Activated gamma-delta T cell (primary cell): ENCODE data around the gene SLC6A7.

Experiments
- DNase-seq: peaks from one replicate; lab custom pipeline; 2025; lab: John Stamatoyannopoulos, UW

SLC6A7 gene

DNA sequence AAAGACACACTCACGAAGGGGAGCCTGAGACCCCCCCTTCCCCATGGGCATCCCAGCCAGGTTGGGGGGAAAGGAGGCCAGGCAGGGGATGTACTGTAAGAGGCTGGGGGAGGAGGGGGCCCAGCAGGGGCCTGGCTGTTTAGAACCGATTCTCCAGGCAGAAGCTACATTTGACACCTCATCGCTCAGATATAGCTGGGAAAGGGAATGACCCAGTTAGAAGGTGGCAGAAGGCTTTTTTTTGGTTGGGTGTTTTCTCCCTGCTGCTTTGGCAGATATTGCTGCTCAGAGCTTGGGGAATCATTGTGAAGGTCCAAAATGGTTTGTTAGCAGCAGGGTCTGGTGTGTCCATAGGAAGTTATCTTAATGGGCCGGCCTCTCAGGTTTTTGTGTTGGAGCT is 17.3 kb upstream of the SLC6A7 start:
- no peak for DNase-seq

DNA sequence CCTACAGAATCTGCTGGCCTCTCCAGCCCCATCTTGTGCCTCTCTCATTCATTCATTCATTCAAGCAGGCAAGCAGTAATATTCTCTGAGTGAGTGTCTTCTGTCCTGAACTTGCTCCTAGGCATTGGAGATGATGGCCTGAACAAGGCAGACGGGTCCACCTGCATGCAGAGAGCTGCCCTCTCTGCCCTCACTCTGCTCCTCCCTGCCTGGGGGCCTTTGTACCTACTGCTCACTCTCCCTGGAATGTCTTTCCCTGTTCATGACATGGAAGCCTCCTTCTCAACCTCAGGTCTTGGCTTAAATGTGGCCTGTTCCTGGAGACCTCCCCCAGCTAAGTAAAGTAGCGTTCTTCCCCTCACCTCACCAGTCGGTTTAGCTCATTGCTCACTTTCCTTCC is 16.7 kb upstream of the SLC6A7 start:
- DNase-seq = no peak

DNA sequence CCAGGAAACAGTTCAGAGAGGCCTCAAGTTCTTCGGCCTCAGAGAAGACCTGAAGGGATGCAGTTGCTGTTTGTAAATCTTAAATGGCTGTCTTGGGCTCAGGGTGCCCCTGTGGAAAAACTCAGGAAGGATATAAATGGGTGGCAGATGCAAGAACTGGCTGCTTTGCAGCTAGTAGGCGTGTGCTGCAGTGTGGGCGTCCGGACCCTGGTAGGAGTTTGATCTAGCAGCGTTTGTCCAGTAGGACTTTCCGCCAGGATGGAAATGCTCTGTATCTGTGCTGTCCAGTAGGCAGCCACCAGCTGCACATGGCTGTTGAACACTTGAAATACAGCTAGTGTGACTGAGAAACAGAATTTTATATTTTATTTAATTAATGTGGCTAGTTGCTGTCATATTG is 15.6 kb upstream of the SLC6A7 start:
- DNase-seq = no peak

DNA sequence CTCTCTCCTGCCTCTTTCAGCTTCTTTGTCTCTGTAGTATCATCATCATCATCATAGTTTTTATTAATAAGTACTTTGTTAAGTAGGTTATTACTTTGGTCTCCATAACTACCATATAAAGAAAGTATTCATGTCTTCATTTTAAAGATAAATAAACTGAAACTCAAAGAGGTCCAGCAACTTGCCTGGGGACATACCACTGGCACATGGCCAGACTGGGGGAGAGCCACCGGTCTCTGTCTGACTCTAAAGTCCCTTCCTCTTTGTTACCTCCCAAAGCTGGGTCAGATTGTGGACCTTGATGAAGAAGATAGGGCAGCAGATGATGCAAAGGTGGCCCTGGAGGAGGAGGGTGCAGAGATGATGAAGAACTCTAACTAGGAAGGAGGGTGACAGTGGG is 14.8 kb upstream of the SLC6A7 start:
- no peak for DNase-seq

DNA sequence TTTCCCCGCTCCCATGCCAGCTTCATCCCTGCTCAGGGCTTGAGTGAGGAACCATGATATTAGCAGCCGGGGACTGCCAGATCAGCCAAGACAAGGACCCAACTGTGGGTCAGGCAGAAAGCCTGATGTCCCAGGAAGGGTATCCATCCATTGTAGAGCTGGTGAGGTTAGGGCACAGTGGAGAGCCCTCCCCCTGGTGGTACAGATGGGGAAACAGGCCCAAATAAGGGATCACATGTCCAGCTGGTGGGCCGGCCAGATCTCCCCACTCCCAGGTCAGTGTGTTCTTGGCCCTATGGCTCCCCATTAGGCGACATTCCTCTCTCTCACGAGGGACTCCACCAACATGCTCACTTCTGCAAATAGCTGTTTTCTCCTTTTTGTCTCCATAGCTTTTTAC is 14.3 kb upstream of the SLC6A7 start:
- no peak for DNase-seq

DNA sequence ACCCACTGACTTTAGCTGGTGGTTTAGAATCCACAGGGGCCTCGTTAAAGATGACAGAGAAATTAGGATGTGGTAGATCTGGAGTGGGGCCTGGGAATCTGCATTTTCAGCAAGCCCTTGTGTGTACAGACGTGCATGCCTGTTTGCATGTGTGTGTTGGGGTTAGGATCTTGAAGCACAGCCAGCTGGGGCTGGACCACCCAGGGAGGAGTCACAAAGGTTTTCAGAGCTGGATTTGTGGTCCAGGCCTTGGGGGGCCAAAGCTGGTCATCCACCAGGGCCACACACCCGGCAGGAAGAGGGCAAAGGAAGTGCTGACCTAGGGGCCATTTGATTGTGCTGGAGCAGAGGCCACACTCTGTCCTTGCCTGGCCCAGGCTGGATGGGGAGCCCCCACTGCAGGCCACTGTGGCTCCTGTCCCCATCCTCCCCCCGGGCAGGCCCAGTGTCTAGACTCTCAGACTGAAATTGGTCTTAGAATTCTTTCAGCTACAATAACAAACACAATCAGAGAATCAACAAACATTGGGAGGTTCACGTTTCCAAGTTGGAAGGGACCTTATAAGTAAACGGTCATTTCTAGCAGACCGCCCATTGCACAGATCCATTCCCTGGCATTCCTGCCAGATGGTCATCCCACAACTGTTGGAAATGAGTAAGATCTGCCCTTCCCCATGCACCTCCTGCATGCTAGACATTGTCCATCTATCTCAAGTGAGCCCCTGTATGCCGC is 13.0 kb upstream of the SLC6A7 start:
- DNase-seq = no peak

DNA sequence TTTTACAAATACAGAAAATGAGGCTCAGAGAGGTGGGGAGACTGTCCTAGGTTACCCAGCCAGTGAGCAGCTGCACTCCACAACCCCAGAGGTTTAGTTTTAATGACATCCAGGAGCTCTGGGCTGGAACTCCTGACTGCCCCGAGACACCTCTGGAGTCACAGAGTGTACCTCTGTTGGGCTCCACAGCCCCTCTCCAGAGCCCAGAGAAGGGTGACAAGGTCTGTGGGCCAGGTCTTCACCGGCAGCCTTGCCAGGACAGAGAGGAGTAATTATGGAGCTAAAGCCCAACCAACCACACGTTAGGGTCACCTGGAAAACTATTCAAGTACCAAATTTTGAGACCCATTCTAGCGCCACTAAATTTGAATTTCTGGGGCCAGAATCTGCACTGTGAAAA is 12.1 kb upstream of the SLC6A7 start:
- DNase-seq = no peak

DNA sequence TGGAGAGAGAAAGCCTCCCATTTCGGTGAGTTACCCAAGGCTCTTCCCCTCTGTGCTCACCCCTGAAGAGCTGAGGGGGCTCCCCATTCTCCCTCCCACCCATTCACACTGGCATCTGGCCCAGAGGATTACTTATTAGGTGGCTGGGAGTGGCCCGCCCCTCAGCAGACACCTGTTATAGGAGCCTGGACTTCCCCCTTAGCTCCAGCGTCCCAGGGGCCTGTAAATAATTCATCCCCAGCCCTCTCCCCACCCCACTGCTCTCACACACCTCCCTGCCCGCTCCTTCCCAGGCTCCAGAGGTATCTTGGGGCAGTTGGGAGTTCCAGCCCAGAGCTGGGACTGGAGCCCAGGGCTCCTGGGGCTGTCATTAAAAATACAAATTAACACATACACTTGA is 11.6 kb upstream of the SLC6A7 start:
- DNase-seq = no peak

DNA sequence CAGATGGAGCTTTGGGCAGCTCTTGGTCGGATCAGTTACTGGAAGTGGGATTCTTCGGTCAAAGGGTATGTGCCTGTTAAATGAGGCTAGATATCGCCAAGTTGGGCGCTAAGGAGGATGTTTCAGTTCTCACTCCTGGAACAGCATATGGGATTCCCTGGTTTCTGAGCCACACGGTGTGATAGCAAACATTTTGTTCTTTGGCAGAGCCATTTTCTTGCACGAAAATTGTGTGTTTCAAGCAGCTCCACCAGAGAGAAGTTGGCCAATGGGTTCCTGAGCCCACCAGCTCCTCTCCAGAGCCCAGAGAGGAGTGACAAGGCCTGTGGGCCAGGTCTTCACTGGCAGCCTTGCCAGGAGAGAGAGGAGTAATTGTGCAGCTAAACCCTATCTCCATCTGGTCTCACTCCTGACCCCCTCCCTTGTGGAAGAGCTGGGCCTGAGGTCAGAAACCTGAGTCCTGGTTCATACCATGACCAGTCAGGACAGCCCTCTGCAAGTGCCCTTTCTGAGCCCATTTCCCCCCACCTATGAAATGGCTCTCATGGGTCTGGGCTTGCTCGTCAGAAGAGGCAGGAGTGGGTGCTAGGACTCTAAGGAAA is 10.7 kb upstream of the SLC6A7 start:
- DNase-seq = no peak

DNA sequence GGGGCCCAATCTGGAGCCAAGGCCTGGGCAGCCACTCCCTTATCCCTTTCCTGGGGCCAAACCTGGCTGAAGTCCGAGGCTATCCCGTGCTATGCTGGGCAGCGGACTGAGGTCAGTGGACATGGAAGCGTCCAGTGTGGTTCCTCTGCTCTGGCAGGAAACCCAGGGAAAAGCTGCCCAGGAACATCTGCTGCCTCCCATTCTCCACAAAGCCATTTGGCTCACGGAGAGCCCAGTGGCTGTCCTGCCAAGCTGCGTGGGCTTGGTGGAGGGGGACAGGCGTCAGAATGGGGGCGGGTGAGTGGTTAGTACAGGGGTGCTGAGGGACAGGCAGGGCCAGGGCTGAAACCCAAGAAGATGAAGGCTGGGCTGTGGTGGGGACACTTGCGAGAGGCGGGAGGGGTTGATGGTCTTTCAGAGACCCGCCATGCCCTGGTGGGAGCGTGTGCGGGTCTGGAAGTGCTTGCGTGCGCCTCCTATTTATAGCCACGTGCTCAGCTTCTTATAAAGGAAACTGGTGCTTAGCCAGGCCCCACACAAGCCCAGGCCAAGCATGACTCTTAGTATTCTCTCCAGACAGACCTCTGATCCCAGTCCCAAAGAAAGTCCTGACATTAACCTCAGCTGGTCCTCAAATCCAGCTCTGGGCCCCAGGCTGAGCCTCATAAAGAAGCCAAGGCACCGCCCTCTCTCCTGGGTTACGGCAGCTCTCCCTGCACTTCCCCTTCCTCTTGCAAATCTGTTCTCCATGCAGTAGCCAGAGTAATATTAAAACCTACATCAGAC is 9.4 kb upstream of the SLC6A7 start:
- DNase-seq = no peak

DNA sequence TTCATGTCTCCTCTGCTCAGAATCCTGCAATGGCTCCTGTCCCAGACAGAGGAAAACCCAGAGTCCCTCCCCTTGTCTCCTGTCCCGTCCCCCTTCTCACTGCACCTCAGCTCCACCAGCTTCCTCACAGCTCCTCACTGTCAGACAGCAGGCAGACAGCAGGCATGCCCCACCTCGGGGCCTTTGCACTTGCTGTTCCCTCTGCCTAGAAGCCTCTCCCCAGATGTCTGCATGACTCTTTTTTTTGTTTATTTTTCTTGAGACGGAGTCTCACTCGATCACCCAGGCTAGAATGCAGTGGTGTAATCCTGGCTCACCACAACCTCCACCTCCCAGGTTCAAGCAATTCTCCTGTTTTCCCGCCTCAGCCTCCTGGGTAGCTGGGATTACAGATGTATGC is 8.8 kb upstream of the SLC6A7 start:
- DNase-seq = no peak

DNA sequence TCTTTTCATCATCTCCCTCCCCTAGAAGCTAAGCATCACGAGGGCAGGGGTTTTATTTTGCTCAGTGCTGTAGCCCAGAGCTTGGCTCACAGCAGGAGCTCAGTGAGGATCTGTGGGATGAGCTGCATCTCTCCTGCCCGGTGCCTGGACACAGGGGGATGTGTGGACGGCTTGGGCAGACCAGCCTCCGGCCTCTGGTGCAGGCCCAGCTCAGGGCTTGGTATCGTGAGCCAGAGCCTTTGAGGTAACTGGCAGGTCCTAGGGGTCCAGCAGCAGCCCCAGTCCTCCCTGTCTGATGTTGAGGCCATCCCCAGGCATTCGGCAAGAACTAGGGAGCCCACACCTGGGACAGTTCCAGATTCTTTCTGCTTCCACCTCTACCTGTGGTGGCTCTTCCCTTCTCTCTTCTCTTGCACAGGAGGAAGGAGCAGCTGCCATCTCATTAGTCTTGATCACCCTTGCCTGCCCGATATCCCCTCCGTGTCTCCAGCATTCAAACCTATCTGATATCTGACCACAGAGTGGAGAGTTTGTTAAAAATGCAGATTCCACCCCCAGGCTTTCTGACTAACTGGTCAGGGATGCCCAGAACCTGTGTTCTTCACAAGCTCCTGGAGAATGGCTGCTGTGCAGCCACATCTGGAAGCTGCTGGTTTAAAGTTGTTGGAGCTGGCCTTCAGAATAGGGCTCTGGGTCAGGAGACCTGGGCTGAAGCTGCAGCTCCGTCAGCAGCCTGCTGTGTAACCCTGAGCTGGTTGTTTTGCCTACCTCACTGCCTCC is 7.9 kb upstream of the SLC6A7 start:
- DNase-seq = no peak

DNA sequence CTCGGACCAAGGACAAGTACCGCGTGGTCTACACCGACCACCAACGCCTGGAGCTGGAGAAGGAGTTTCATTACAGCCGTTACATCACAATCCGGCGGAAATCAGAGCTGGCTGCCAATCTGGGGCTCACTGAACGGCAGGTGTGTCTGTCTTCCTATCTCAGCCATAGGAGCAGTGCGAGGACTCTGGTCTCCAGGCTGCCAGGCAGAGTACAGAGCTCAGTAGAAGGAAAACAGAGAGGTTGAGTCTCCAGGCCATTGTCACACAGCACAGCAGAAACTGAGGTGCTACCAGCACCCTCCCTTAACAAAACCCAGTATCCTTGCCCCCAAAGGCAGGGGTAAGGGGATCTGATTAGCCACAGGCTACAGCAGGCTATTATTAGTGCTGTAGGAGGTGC is 7.1 kb upstream of the SLC6A7 start:
- DNase-seq = no peak

DNA sequence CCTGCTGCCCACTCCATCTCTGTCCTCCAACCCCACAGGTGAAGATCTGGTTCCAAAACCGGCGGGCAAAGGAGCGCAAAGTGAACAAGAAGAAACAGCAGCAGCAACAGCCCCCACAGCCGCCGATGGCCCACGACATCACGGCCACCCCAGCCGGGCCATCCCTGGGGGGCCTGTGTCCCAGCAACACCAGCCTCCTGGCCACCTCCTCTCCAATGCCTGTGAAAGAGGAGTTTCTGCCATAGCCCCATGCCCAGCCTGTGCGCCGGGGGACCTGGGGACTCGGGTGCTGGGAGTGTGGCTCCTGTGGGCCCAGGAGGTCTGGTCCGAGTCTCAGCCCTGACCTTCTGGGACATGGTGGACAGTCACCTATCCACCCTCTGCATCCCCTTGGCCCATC is 6.4 kb upstream of the SLC6A7 start:
- no peak for DNase-seq

DNA sequence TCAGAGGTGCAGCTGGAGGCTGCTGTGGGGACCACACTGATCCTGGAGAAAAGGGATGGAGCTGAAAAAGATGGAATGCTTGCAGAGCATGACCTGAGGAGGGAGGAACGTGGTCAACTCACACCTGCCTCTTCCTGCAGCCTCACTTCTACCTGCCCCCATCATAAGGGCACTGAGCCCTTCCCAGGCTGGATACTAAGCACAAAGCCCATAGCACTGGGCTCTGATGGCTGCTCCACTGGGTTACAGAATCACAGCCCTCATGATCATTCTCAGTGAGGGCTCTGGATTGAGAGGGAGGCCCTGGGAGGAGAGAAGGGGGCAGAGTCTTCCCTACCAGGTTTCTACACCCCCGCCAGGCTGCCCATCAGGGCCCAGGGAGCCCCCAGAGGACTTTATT is 5.9 kb upstream of the SLC6A7 start:
- no peak for DNase-seq

DNA sequence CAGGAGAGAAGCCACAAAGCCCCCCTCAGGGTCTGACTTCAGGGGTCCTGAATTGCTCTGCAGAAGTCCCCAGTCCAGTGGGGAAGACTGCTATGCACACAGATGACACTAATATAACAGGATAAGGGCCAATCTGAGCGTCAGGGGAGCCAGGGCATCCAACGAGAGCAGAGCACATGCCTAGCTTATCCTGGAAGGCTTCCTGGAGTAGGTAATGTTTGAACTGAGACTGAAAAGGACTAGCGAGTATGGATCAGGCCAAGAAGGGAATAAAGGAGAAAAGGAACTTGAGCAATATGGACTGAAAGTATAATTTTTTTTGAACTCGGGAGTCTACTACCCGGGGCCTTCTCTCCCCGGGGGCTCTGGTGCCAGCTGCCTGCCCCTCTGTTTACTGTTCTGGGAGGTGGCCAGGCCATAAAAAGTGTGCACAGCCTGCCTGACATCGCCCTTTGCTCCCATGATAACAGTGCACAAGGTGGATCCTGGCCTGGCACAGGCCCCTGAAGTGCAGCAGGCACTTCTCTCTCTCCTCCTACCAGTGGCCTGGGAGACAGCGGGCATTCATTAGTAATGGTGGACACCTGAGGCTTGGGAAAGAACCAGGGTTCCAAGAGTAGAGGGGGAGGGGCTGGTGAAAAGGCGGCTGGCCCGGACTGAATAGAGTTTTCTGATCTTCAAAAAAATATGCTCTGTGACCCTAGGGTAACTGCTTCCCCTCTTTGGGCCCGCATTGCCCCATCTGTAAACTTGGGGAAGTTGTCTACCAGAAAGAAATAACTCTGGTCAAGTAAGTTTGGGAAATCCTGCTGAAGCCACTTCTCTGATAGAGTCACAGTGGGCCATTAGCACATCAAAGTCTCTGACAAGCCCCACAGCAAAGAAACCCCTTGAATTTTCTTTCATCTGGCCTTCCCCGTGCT is 4.6 kb upstream of the SLC6A7 start:
- no peak for DNase-seq

DNA sequence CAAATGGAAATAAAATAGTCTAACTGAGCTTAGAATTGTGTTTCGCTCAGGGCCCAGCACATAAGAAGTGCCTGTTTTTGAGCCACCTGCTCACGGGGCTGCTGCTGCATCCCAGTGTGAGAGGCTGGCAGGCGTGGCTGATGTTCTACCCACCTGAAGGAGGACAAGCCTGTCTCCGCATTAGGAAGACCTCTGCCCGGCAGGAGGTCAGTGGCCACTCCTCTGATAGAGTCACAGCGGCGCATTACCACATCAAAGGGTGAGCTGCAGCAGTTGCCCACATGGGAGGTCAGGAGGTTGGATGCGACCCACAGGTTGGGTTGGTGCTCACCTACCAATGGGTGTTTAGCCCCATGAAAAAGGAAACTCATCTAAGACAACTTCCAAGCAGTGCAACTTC is 3.7 kb upstream of the SLC6A7 start:
- no peak for DNase-seq

DNA sequence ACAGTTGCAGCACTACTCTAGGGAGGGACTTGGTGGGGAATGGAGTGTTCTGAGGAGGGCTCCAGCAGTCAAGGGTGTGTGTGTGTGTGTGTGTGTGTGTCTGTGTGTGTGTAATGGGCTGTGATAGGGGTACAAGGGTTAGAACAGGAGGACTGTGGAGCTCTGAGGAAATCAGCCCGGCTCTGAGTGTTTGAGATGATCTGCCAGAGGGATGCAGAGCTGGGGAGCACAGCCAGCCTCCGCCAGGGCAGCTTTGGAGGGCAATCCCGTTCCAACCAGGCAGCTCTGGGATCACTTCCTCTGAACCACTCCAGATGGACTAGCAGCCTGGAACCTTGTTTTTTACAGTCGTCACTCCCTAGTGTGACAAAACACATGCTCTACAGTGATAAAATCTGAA is 3.0 kb upstream of the SLC6A7 start:
- DNase-seq = no peak

DNA sequence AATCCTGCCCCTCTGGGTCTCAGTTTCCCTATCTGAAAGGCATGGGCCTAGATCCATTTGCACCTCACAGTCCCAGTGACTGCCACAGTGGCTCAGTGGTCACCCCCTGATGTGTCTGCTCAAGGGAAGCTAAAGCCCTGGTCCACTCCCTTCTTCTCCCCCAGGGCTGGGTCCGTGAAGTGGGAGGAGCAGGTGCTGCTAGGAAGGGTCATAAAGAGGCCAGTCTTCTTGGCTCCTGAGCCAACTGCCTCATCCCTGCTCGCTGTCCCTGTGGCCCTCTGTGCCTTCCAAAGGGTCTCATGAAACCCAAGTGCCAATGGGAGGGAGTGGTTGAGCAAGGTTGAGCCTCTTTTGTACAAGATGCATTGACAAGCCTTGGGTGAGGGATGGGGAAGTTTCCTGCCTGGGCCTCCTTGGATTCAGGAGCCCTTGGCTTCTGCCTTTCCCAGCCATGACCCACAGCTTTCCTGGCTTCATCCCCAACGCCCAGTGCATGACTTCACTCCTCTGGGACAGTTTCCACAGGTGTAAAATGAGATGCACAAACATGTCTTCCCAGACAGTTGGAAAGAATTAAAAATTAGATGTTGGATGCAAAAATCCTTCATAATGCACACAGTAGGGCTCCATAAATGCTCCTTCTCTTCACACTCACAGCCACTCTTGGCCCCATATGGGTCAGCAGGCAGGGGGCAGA is 1.6 kb upstream of the SLC6A7 start:
- no peak for DNase-seq

DNA sequence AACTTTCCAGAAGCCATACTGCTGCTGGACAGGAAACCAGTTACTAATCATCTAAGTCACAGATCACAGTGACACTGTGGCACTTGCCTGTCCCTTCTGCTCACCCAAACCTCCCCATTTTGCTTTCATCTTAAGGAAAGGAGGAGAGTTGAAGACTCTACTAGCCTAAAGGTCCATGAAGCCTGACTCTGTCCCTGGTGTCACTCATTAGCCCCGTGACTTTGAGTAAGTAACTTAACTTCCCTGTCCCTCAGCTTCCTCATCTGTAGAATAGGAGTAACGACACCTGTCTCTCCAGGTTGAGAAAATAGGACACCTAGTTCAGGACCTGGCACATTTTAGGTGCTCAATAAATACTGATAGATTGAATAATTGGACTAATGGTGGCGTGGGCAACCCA is 536 bp upstream of the SLC6A7 start:
- no peak for DNase-seq

DNA sequence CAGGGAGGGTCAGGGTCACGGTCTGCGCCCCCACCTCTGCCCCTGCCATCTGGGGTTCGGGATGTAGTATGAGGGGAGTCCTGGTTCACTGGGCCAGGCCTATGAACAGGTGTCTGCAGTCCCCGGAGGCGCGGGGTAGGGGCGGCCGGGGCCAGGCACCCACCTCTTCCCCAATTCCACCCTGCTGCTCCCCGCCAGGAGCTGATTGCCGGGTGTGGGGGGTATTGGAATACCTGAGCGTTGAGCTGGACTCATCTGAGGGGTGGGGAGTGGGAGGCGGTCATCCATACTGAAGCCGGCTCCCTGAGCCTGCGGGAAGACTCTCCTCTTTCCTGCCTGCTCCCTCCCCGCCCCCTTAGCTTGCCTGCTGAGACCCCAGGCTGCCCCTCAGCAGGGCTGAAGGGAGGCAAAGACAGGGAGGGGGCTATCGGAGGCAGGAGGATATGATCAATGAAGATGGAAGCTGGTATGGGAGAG is 679 bp downstream of the SLC6A7 start:
- DNase-seq = no peak
